Activated naive CD8-positive, alpha-beta T cell treated with anti-CD3 and anti-CD28 coated beads for 36 hours (primary cell): ENCODE results near the gene CWC25. TPM values are rescaled to one million over a fixed set of nuclear protein-coding genes. Genes with fewer than 3 reads are reported as not detected.
"Not testable (repeated sequence)": the region's sequence is repeated elsewhere in the genome, so short reads cannot be mapped to it uniquely, and the experiment has no call there.

Experiments
- DNase-seq: peaks from one replicate; pipeline ENCODE4 v3.0.0; 2021
- H3K27ac Mint-ChIP-seq: one replicate; pipeline ENCODE4 v1.8.0; 2022; ENCODE audit warnings: mild to moderate bottlenecking, moderate library complexity, mixed read lengths
- H3K27me3 Mint-ChIP-seq: one replicate; pipeline ENCODE4 v1.8.0; 2022; ENCODE audit warnings: mild to moderate bottlenecking, mixed read lengths
- H3K36me3 Mint-ChIP-seq: one replicate; pipeline ENCODE4 v1.8.0; 2021; ENCODE audit warnings: mild to moderate bottlenecking, mixed read lengths
- H3K4me1 Mint-ChIP-seq: one replicate; pipeline ENCODE4 v1.8.0; 2021; ENCODE audit warnings: mixed read lengths
- H3K4me3 Mint-ChIP-seq: one replicate; pipeline ENCODE4 v1.8.0; 2022; ENCODE audit warnings: mild to moderate bottlenecking, moderate library complexity, mixed read lengths
- H3K9me3 Mint-ChIP-seq: one replicate; pipeline ENCODE4 v1.8.0; 2022; ENCODE audit warnings: mixed read lengths
- total RNA-seq, 2 experiments: library from RNA; stranded (reverse); gene quantifications; one replicate each; pipeline ENCODE4 v1.2.3, GENCODE V29; 2021

CWC25 gene
- total RNA-seq, 2 experiments from 2014 or later: 22.3 to 25.6 TPM

- Mint-ChIP-seq H3K4me1 (peaks cover 33% of the 10 kb centered on the region), H3K27ac (peak overlapping the region; percentile 80), H3K27me3 (no peaks in the 10 kb centered on the region), H3K4me3 (peak overlapping the region; percentile 85), H3K9me3 (no peaks in the 10 kb centered on the region), H3K36me3 (peaks cover 34% of the 10 kb centered on the region)
- DNase-seq: no peak
These were observed 24.8 kb downstream of the CWC25 start for GRCh38 chr17:38800237-38800760.

DNA sequence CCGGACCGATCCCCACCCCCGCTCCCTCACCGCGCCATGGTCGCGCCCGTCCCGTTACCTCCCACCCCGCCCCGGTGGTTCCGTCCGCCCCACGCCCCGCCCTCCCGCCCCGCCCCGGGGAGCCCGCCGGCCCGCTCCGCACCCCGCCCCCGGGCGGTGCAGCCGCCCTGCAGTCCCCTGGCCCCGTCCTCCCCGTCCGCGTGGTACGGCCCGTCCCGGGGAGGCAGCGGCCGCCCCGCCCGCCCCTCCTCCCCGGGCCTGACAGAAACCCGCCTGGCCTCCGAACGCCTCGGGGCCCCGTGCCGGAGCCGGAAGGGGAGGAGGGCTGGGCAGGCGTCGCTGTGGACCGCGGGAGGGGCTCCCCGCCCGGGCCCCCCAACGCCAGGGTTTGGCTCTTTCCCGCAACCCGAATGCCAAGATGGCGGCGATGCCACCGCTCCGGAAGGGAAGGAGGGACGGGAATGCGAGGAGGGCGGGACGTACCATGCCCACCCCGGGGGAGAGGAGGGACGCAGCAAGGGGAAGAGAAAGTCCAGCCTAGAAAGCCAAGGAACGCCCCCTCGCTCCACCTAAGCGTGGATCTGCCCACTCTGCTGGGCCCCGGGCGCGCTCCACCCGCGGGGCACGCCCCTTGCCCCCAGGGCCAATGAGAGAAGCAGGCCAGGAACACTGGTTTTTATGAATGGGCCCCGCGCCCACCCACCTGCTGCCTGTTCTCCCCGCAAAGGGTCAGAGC lies 25.5 kb downstream of the CWC25 start, which contains the start of gene PIP4K2B:
Gene PIP4K2B, minus strand, starts transcription at position 56 of the 736 bp plus-strand sequence. CDS start 132 bp downstream, outside the sequence.
- Mint-ChIP-seq H3K4me1 (peaks cover 33% of the 10 kb centered on the region), H3K36me3 (peaks cover 35% of the 10 kb centered on the region), H3K9me3 (no peaks in the 10 kb centered on the region), H3K27ac (peak within 1 kb of the TSS; percentile 89), H3K27me3 (no peaks in the 10 kb centered on the region), H3K4me3 (peak within 1 kb of the TSS; percentile 94)
- DNase-seq: peak; percentile 91

DNA sequence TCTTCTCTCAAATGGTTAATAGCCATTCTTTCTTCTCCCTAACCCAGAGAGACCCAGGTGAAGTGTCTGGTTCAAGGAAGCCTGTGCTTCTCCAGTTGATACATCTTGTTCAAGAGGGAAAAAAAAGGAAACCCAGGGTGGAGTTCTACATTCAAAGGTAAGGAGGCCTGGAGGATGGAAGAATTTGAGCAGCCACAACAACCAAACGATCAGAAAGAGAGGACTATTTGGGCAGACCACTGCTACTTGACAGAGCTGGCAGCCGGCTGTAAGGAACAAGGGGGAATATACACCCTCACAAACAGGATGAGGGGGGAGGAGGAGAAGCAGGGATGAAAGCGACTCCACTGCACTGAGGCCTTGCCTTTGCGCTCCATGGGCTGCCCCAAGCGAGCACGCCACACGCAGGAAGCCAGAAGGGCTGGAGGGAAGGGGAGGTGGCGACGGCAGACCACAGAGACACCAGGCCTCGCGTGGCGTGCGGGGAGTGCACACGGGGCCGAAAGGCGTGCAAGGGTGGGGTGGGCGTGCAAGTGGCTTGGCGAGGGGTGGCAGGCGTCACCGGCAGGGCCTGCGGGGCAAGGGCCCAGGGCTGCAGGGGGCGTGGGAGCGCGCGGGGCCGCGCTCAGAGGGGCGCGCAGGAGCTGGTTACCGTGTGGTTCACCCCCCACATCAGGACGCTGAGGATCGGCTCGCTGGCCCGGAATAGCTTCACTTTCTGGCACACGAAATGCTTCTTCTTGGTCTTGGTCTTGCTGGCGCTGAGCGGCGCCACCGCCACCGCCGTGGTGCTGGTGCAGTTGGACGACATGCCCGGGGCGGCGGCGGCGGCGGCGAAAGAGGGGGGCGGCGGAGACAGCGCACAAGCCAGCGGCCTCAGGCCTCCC lies 26.3 kb downstream of the CWC25 start:
- Mint-ChIP-seq H3K36me3 (peaks cover 33% of the 10 kb centered on the region), H3K9me3 (no peaks in the 10 kb centered on the region), H3K4me1 (peaks cover 37% of the 10 kb centered on the region), H3K4me3 (peak overlapping the region; percentile 94), H3K27ac (peak overlapping the region; percentile 89), H3K27me3 (no peaks in the 10 kb centered on the region)
- DNase-seq: peak; percentile 62

DNA sequence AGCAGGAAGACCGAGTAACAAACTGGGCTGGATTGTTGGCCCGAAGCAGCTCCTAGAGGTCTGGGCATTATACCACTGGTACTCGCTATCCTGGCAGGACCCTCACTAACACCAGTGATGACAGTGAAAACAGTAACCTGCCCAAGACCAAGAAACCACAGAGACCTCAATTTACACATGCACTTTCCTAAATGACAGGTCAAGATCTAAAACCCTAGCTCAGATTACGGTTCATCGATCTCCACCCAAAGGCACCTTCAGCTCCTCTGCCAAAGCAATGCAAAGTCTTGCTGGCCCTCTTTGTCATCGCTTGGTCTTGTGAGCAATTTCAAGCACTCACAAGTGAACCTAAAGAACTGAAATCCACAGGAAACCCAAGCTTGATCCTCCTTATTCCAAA lies 27.3 kb downstream of the CWC25 start:
- Mint-ChIP-seq H3K4me1 (peaks cover 37% of the 10 kb centered on the region), H3K4me3 (peak overlapping the region; percentile 94), H3K36me3 (peaks cover 31% of the 10 kb centered on the region), H3K9me3 (no peaks in the 10 kb centered on the region), H3K27ac (peak overlapping the region; percentile 89), H3K27me3 (no peaks in the 10 kb centered on the region)
- DNase-seq: no peak

- no peak for DNase-seq
- H3K4me1 Mint-ChIP-seq: peaks cover 37% of the 10 kb centered on the region
- H3K4me3 Mint-ChIP-seq: peak overlapping the region; percentile 94
- peaks cover 31% of the 10 kb centered on the region for H3K36me3 Mint-ChIP-seq
- no peaks in the 10 kb centered on the region for H3K9me3 Mint-ChIP-seq
- H3K27ac Mint-ChIP-seq: no peak overlapping the region
- no peaks in the 10 kb centered on the region for H3K27me3 Mint-ChIP-seq
These were observed 28.0 kb downstream of the CWC25 start for GRCh38 chr17:38797158-38797490.

GRCh38 chr17:38796451-38797157 lies 28.5 kb downstream of the CWC25 start:
- H3K9me3 Mint-ChIP-seq: no peaks in the 10 kb centered on the region
- H3K36me3 Mint-ChIP-seq: peaks cover 31% of the 10 kb centered on the region
- peaks cover 37% of the 10 kb centered on the region for H3K4me1 Mint-ChIP-seq
- no peak overlapping the region for H3K27ac Mint-ChIP-seq
- H3K4me3 Mint-ChIP-seq: no peak overlapping the region
- DNase-seq: no peak
- no peaks in the 10 kb centered on the region for H3K27me3 Mint-ChIP-seq

- H3K4me3 Mint-ChIP-seq: no peak overlapping the region
- H3K27ac Mint-ChIP-seq: no peak overlapping the region
- H3K27me3 Mint-ChIP-seq: no peaks in the 10 kb centered on the region
- H3K36me3 Mint-ChIP-seq: peaks cover 25% of the 10 kb centered on the region
- no peaks in the 10 kb centered on the region for H3K9me3 Mint-ChIP-seq
- H3K4me1 Mint-ChIP-seq: peaks cover 32% of the 10 kb centered on the region
- DNase-seq: no peak
These were observed 30.9 kb downstream of the CWC25 start for GRCh38 chr17:38794221-38794620.

DNA sequence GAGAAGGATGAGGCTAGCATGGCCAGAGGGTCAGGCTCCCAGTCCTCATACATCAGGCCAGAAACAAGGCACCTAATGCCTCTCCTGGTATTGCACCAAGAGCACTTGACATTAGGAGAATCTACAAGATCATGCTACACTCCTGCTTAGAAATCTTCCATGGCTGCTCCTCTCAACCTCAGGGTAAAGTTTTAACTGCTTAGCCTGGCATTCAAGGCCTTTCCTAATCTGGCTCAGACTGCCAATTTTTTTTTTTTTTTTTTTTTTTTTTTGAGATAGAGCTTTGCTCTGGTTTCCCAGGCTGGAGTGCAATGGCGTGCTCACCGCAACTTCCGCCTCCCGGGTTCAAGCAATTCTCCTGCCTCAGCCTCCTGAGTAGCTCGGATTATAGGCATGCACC lies 34.0 kb downstream of the CWC25 start:
- Mint-ChIP-seq H3K4me3 (no peak overlapping the region), H3K36me3 (peaks cover 13% of the 10 kb centered on the region), H3K4me1 (peaks cover 7% of the 10 kb centered on the region), H3K27me3 (no peaks in the 10 kb centered on the region), H3K27ac (no peak overlapping the region), H3K9me3 (no peaks in the 10 kb centered on the region)
- no peak for DNase-seq

DNA sequence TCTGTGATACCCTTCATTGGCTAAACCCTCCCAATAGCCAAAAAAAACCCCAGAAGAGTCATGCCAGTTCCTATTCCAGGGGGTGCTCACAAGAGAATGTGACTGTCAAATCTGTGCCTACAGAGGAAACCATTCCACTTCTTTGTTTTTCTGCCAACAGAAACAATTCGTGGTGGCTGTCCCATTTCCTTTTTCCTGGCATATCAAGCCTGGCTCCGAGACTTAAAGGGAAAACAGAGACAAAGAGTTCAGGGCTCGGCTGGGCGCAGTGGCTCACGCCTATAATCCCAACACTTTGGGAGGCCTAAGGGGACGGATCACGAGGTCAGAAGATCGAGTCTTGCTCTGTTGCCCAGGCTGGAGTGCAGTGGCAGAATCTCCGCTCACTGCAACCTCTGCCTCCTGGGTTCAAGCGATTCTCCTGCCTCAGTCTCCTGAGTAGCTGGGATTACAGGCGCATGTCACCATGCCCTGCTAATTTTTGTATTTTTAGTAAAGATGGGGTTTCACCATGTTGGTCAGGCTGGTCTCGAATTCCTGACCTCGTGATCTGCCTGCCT lies 34.9 kb downstream of the CWC25 start:
- H3K9me3 Mint-ChIP-seq, H3K36me3 Mint-ChIP-seq, DNase-seq, H3K27ac Mint-ChIP-seq, H3K27me3 Mint-ChIP-seq, H3K4me1 Mint-ChIP-seq, H3K4me3 Mint-ChIP-seq: not testable (repeated sequence)

DNA sequence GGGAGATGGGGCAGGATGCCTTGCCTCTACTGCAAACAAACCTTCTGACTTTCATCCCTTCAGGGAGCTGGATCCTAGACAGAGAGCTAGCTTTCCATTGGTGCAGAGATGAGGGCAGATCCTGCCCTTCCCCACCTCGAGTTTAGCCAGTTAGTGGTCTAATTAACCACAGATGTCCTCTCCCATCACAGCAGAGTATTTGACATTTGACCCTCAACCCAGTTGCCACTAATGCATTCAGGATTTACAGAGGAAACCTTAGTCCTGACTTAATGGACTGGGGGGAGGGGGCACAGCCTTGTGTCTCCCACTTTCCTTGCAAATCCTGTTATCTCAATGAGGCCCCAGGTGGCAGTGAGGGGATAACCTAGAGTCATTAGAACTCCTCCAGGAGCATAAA lies 35.9 kb downstream of the CWC25 start:
- H3K27me3 Mint-ChIP-seq: no peaks in the 10 kb centered on the region
- no peaks in the 10 kb centered on the region for H3K9me3 Mint-ChIP-seq
- no peak overlapping the region for H3K27ac Mint-ChIP-seq
- no peak for DNase-seq
- H3K36me3 Mint-ChIP-seq: peaks cover 6% of the 10 kb centered on the region
- H3K4me3 Mint-ChIP-seq: no peak overlapping the region
- peaks cover under 1% of the 10 kb centered on the region for H3K4me1 Mint-ChIP-seq

DNA sequence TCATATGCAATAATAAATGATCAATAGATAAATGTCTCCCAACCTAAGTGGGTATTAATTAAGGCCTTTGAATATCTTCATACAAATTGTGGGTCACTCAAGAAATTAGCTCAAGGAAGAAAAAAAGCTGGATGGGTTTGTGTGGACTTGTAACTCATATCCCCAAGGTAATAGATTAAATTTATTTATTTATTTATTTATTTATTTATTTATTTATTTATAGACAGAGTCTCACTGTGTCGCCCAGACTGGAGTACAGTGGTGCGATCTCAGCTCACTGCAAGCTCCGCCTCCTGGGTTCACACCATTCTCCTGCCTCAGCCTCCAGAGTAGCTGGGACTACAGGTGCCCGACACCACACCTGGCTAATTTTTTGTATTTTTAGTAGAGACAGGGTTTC lies 37.1 kb downstream of the CWC25 start:
- not testable (repeated sequence) for H3K27me3 Mint-ChIP-seq, H3K9me3 Mint-ChIP-seq, DNase-seq, H3K4me1 Mint-ChIP-seq, H3K36me3 Mint-ChIP-seq, H3K4me3 Mint-ChIP-seq, H3K27ac Mint-ChIP-seq

GRCh38 chr17:38786372-38786771 lies 38.7 kb downstream of the CWC25 start:
- Mint-ChIP-seq H3K27ac (no peak overlapping the region), H3K27me3 (no peaks in the 10 kb centered on the region), H3K4me3 (no peak overlapping the region), H3K4me1 (no peaks in the 10 kb centered on the region), H3K36me3 (no peaks in the 10 kb centered on the region), H3K9me3 (no peaks in the 10 kb centered on the region)
- no peak for DNase-seq

- H3K4me1 Mint-ChIP-seq: no peaks in the 10 kb centered on the region
- H3K27ac Mint-ChIP-seq: no peak overlapping the region
- no peak overlapping the region for H3K4me3 Mint-ChIP-seq
- DNase-seq: no peak
- H3K9me3 Mint-ChIP-seq: no peaks in the 10 kb centered on the region
- no peaks in the 10 kb centered on the region for H3K27me3 Mint-ChIP-seq
- peaks cover 8% of the 10 kb centered on the region for H3K36me3 Mint-ChIP-seq
These were observed 41.9 kb downstream of the CWC25 start for GRCh38 chr17:38783227-38783626.

GRCh38 chr17:38779965-38780752 lies 45.0 kb downstream of the CWC25 start:
- H3K36me3 Mint-ChIP-seq: peaks cover 12% of the 10 kb centered on the region
- no peak overlapping the region for H3K4me3 Mint-ChIP-seq
- no peak for DNase-seq
- no peaks in the 10 kb centered on the region for H3K27me3 Mint-ChIP-seq
- no peaks in the 10 kb centered on the region for H3K4me1 Mint-ChIP-seq
- no peaks in the 10 kb centered on the region for H3K9me3 Mint-ChIP-seq
- no peak overlapping the region for H3K27ac Mint-ChIP-seq
